ENCODE data around the gene CYP4Z1. TPM values are rescaled to one million over a fixed set of nuclear protein-coding genes. Genes with fewer than 3 reads are reported as not detected.

CYP4Z1 gene
- total and polyA plus RNA-seq, 8 donors, result 0.80 to 8.9 (median 5.5) TPM; not detected in 5

- Histone ChIP-seq H3K4me3 (no peak overlapping the region), H3K27ac (peak overlapping the region; percentile 64 to 83 (median 75)), H3K27me3 (no peaks in the 10 kb centered on the region), H3K9me3 (no peaks in the 10 kb centered on the region), H3K36me3 (no peaks in the 10 kb centered on the region), H3K4me1 (peaks cover 13 to 31% (median 22%) of the 10 kb centered on the region in 4 donors)
- 49 to 68% (median 60%) methylated on average over 3 of the region's 3 CpGs for WGBS, 5 donors
- DNase-seq, result no peak
- intact Hi-C loops (cut with DNase I; ENCODE audit: low total_unique reads), result no loop called here
- TF ChIP-seq POLR2AphosphoS5 (IDR thresholded peaks at IDR 0.05), result no peak
- TF ChIP-seq CTCF (IDR thresholded peaks at IDR 0.05), result no peak
- no peak for TF ChIP-seq POLR2A (IDR thresholded peaks at IDR 0.05)
- TF ChIP-seq EP300 (IDR thresholded peaks at IDR 0.05), result no peak
Measured at GRCh38 chr1:47030170-47030805, 36.7 kb upstream of the CYP4Z1 start.

GRCh38 chr1:47031059-47031458 lies 36.0 kb upstream of the CYP4Z1 start:
- intact Hi-C loops (cut with DNase I; ENCODE audit: low total_unique reads), result no loop called here

GRCh38 chr1:47031585-47031984 lies 35.4 kb upstream of the CYP4Z1 start:
- H3K36me3 ChIP-seq, result no peaks in the 10 kb centered on the region
- peak overlapping the region; percentile 60 to 86 (median 75) for H3K27ac ChIP-seq
- intact Hi-C loops (cut with DNase I; ENCODE audit: low total_unique reads), result no loop called here
- no peaks in the 10 kb centered on the region for H3K9me3 ChIP-seq
- TF ChIP-seq CTCF (IDR thresholded peaks at IDR 0.05) (no peak), POLR2AphosphoS5 (IDR thresholded peaks at IDR 0.05) (no peak), POLR2A (IDR thresholded peaks at IDR 0.05) (no peak), EP300 (IDR thresholded peaks at IDR 0.05) (no peak)
- H3K4me3 ChIP-seq, result no peak overlapping the region
- H3K27me3 ChIP-seq, result no peaks in the 10 kb centered on the region
- 43 to 59% (median 51%) methylated on average over 3 of the region's 3 CpGs for WGBS, 5 donors
- DNase-seq, result no peak
- H3K4me1 ChIP-seq, result peaks cover 13 to 31% (median 22%) of the 10 kb centered on the region in 4 donors

More at GRCh38 chr1:47031059-47031458, 36.0 kb upstream of the CYP4Z1 start:
- peak in 2 of 3 donors; percentile 31 to 58 for TF ChIP-seq POLR2AphosphoS5 (IDR thresholded peaks at IDR 0.05)
- TF ChIP-seq EP300 (IDR thresholded peaks at IDR 0.05), result no peak
- TF ChIP-seq CTCF (IDR thresholded peaks at IDR 0.05), result no peak
- no peak for TF ChIP-seq POLR2A (IDR thresholded peaks at IDR 0.05)
- Histone ChIP-seq H3K9me3 (no peaks in the 10 kb centered on the region), H3K27me3 (no peaks in the 10 kb centered on the region), H3K36me3 (no peaks in the 10 kb centered on the region), H3K4me3 (no peak overlapping the region), H3K4me1 (peaks cover 13 to 31% (median 22%) of the 10 kb centered on the region in 4 donors), H3K27ac (peak overlapping the region; percentile 64 to 86 (median 75))
- WGBS, 5 donors, result 12 to 27% (median 18%) methylated on average over 3 of the region's 3 CpGs
- peak; percentile 37 to 56 for DNase-seq

- H3K27ac ChIP-seq, result no peak overlapping the region
- peaks cover 0 to 3% (median under 1%) of the 10 kb centered on the region in 4 donors for H3K4me1 ChIP-seq
- H3K36me3 ChIP-seq, result no peaks in the 10 kb centered on the region
- no peaks in the 10 kb centered on the region for H3K27me3 ChIP-seq
- H3K9me3 ChIP-seq, result no peaks in the 10 kb centered on the region
- no peak for DNase-seq
- 89 to 98% (median 95%) methylated on average over 1 of the region's 1 CpG for WGBS, 5 donors
- intact Hi-C loops (cut with DNase I; ENCODE audit: low total_unique reads), result no loop called here
- TF ChIP-seq CTCF (IDR thresholded peaks at IDR 0.05), result no peak
- H3K4me3 ChIP-seq, result no peak overlapping the region
Measured at GRCh38 chr1:47036764-47037163, 30.3 kb upstream of the CYP4Z1 start.

Measured in stomach (tissue), 9 donors.